GM19239 (cell line): ENCODE data around the gene CSRP3.

Experiments used
- DNase-seq: peaks from one replicate; pipeline ENCODE4 v3.0.0; 2011; ENCODE audit warnings: low spot score; ENCODE audit not compliant: insufficient read length
- FAIRE-seq: peaks from 2 replicates; lab custom pipeline; 2011; peaks lifted over from hg19 to GRCh38; lab: Jason Lieb, UNC

CSRP3 gene

GRCh38 chr11:19191530-19192169 lies 10.1 kb downstream of the CSRP3 start:
- DNase-seq (no peak), FAIRE-seq (no peak)

GRCh38 chr11:19187833-19188258 lies 13.9 kb downstream of the CSRP3 start:
- DNase-seq (no peak), FAIRE-seq (no peak)

GRCh38 chr11:19187114-19187832 lies 14.5 kb downstream of the CSRP3 start:
- DNase-seq (no peak), FAIRE-seq (no peak)

- FAIRE-seq = no peak
- DNase-seq = no peak
Measured at GRCh38 chr11:19185516-19186052, 16.2 kb downstream of the CSRP3 start.

- FAIRE-seq (no peak), DNase-seq (no peak)
Measured at GRCh38 chr11:19185036-19185435, 16.7 kb downstream of the CSRP3 start.

- DNase-seq (no peak), FAIRE-seq (no peak)
Measured at GRCh38 chr11:19183646-19184045, 18.1 kb downstream of the CSRP3 start.

- no peak for DNase-seq
- no peak for FAIRE-seq
Measured at GRCh38 chr11:19181531-19182261, 20.1 kb downstream of the CSRP3 start.

GRCh38 chr11:19176629-19177186 lies 25.1 kb downstream of the CSRP3 start:
- DNase-seq = no peak
- no peak for FAIRE-seq

- DNase-seq = no peak
- no peak for FAIRE-seq
Measured at GRCh38 chr11:19173964-19174638, 27.7 kb downstream of the CSRP3 start.

- DNase-seq (no peak), FAIRE-seq (no peak)
Measured at GRCh38 chr11:19173004-19173689, 28.6 kb downstream of the CSRP3 start.

- DNase-seq (no peak), FAIRE-seq (no peak)
Measured at GRCh38 chr11:19168090-19168489, 33.7 kb downstream of the CSRP3 start.

GRCh38 chr11:19164881-19165280 lies 36.9 kb downstream of the CSRP3 start:
- FAIRE-seq = no peak

GRCh38 chr11:19164230-19164855 lies 37.4 kb downstream of the CSRP3 start:
- DNase-seq (no peak), FAIRE-seq (peak; percentile 57)

More at GRCh38 chr11:19164881-19165280, 36.9 kb downstream of the CSRP3 start:
- DNase-seq = no peak

GRCh38 chr11:19163617-19164016 lies 38.2 kb downstream of the CSRP3 start:
- no peak for FAIRE-seq
- DNase-seq = no peak

- peak; percentile 74 for FAIRE-seq
- no peak for DNase-seq
Measured at GRCh38 chr11:19162951-19163505, 38.8 kb downstream of the CSRP3 start.

- no peak for DNase-seq
- FAIRE-seq = peak; percentile 49
Measured at GRCh38 chr11:19161651-19162050, 40.1 kb downstream of the CSRP3 start.

- FAIRE-seq = no peak
Measured at GRCh38 chr11:19160847-19161246, 40.9 kb downstream of the CSRP3 start.

GRCh38 chr11:19156892-19157291 lies 44.9 kb downstream of the CSRP3 start:
- FAIRE-seq (no peak), DNase-seq (no peak)

More at GRCh38 chr11:19160847-19161246, 40.9 kb downstream of the CSRP3 start:
- DNase-seq = no peak

- FAIRE-seq (no peak), DNase-seq (no peak)
Measured at GRCh38 chr11:19145319-19145718, 56.5 kb downstream of the CSRP3 start.
